NCI-H69 (cell line): ENCODE results near the gene TRIM21.
"Not testable (repeated sequence)": the region's sequence is repeated elsewhere in the genome, so short reads cannot be mapped to it uniquely, and the experiment has no call there.

Source experiments
- DNase-seq: peaks from one replicate; lab custom pipeline; 2025; lab: John Stamatoyannopoulos, UW

The TRIM21 gene

GRCh38 chr11:4393209-4393857, at the start of gene TRIM21:
Gene TRIM21, minus strand, starts transcription at chr11:4393702. Its CDS starts 3,293 bp downstream, at chr11:4390409.
- DNase-seq, result peak; percentile 59

DNA sequence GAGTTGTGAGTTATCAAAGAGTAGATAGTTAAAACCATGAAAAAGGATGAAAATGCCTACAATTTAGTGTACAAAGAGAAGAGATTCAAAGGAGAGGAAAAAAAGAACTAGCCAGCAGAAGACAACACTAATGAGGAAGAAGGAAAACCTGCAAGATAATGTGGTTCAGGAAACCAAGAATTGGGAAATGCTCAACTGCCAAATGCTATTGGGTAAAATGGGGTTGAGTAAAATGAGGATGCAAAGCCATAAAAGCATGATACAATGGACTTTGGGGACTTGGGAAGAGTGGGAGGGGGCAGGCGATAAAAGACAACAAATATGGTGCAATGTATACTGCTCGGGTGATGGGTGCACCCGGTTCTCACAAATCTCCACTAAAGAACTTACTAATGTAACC, 48.0 kb upstream of the TRIM21 start:
- DNase-seq, result no peak

DNA sequence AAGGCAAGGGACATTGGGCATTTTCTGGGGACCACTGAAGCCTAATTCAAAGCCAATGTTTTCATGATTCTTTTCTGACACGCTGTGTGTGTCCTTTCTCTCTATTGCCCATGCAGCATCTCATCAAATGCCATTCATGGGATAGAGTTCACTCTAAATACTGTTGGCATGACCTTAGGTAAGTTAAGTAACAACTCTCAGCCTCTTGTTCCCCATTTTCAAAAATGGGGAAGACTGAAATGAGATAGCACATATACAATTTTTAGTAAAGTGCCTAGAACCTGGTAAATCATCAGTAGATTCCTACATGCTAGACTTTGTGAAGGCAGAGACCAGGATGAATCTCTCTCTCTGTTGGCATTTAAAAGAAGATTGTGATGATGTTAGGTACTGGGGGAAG, 42.9 kb upstream of the TRIM21 start:
- no peak for DNase-seq

GRCh38 chr11:4433856-4434255, 40.4 kb upstream of the TRIM21 start:
- DNase-seq, result no peak

- no peak for DNase-seq
Measured at GRCh38 chr11:4430051-4430450, 36.5 kb upstream of the TRIM21 start.

DNA sequence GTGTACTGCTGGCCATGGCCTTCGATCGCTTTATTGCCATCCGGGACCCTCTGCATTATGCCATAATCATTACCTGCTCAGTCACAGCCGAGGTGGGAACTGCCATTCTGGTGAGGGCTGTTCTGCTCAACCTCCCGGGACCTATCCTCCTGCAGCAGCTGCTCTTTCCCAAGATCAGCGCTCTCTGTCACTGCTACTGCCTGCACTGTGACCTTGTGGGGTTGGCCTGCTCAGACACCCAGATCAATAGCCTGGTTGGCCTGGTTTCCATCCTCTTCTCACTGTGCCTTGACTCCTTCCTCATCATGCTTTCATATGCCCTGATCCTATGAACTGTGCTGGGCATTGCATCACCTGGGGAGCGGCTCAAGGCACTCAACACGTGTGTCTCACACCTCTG, 24.9 kb upstream of the TRIM21 start:
- no peak for DNase-seq

DNA sequence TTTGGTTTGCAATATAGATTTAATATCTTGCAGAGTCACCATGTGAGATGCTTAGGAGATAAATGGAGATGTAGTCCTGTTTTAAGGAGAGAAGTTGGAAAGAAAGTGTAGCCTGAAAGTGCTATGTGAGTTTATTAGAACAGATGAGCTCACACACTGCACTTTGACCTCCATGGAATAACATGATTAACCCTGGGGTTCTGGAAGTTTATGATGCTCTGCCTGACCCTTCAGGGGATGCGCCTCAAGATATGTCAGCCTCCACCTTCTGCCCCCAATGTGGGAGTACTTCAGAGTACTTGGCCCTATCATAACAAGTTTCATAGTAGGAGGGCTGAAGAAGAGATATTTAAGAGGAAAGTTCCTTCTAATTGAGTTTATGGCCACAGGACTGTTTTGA, 23.3 kb upstream of the TRIM21 start:
- no peak for DNase-seq

- DNase-seq, result no peak
Measured at GRCh38 chr11:4416306-4416705, 22.8 kb upstream of the TRIM21 start.

- not testable (repeated sequence) for DNase-seq
Measured at GRCh38 chr11:4406206-4406605, 12.7 kb upstream of the TRIM21 start.

DNA sequence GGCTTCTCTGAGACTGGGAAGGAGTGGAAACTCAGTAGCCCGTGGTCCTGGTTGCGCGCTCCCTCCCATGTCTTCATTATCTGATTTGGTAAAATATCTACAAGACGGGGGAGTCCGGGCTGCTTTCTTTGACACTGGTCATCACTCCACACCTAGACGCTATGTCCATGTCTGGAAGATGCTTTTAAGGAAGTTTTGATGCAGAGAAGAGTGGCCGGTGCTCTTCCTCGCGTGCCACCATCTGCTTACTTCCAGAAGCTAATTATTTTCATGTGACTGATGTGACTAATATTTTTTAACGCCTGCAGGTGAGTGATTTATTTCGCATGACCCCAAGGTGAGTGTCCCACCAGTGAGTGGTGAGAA, 339 bp upstream of the TRIM21 start:
- DNase-seq, result no peak

- no peak for DNase-seq
Measured at GRCh38 chr11:4388221-4388620, 5.3 kb downstream of the TRIM21 start.

DNA sequence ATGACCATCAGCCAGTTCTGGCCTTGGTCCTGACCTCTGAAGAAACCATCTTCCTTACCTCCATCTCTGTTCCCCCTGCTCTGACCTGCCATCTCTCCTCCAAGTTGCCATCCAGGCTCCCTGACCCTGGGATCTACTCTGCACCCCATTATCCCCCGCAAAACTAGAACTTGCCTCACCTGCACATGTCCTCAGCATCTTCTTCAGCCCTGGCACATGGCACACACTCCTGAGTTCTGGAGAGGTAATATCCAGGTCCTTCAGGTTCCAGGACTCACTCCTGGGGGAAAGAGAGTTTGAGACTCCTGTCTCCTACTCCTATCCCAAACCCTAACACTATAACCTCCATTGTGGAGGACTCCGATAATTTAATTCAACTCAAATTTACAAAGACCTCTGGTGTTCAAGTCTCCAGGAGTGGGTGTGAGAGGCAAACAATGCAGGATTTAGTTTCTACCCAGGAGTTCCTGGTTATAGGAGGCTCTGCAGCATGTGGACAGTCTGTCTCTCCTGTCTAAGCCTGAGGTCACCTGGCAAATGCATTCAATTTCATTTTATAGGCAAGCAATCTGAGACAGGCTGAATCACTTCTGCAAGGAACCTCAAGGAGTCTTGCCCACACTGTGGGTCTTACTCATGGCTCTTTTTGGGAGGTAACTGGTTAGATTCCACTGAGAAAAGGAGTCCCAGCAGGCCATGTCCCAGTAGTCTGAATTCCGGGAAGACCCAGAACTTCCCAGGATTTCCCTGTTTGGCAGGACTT, 7.3 kb downstream of the TRIM21 start:
- DNase-seq, result no peak

- no peak for DNase-seq
Measured at GRCh38 chr11:4381901-4382300, 11.6 kb downstream of the TRIM21 start.

DNA sequence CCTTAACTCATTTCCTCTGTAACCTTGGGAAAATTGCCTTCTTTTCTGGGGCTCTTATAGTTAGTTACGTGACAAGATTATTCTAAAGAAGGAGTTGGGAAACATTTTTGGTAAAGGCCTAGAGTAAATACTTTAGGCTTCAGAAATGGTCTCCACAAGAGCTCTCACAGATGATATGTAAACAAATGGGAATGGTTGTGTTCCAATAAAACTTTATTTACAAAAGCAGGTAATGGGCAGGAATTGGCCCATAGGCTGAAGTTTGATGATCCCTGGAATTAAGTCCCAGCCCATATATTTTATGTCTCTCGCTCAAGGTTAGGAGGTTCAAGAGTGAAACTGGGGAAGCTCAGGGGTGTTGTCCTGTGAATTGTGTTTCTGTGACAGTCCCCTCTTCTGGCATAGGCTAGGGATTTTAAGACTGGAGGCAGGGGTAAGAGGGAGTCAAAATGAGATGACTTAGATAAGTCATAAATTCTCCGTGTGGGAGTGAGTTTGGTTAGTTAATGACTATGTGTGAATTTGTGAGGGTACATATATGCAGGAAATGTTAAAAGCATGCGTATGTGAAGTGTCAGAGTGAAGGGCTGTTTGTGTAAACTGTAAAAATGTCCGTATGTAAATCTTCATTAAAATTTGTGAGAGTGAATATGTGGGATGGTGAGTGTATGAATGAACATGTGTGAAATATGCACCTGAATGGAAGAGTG, 17.9 kb downstream of the TRIM21 start:
- DNase-seq, result no peak

- no peak for DNase-seq
Measured at GRCh38 chr11:4370166-4370565, 23.3 kb downstream of the TRIM21 start.

GRCh38 chr11:4368286-4368685, 25.2 kb downstream of the TRIM21 start, which contains the start of gene OR52B4:
Gene OR52B4, minus strand, starts transcription at chr11:4368386. Its CDS starts 91 bp downstream, at chr11:4368295.
- no peak for DNase-seq

DNA sequence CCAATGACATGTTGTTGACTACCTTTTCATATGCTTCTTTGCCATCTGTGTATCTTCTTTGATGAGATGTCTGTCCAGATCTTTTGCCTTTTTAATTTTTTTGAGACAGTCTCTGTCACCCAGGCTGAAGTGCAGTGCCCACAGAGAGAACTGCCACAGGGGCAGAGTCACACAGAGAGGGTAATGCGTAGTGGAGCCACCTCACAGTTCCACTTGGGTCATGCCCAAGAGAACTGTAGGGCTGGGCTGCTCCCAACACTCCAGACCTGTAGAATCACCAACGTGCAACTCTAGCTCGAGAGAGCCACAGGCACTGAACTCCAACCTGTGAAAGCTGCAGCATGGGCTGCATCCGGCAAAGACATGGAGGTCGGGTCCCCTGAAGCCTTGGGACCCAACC, 45.4 kb downstream of the TRIM21 start:
- not testable (repeated sequence) for DNase-seq

GRCh38 chr11:4345366-4345765, 48.1 kb downstream of the TRIM21 start:
- not testable (repeated sequence) for DNase-seq
